SW 1271 (cell line): ENCODE measurements around the gene RAD51AP2.

Experiments used
- DNase-seq, 2 experiments: peaks; one replicate each; lab custom pipeline; 2025; lab: John Stamatoyannopoulos, UW

Gene RAD51AP2

DNA sequence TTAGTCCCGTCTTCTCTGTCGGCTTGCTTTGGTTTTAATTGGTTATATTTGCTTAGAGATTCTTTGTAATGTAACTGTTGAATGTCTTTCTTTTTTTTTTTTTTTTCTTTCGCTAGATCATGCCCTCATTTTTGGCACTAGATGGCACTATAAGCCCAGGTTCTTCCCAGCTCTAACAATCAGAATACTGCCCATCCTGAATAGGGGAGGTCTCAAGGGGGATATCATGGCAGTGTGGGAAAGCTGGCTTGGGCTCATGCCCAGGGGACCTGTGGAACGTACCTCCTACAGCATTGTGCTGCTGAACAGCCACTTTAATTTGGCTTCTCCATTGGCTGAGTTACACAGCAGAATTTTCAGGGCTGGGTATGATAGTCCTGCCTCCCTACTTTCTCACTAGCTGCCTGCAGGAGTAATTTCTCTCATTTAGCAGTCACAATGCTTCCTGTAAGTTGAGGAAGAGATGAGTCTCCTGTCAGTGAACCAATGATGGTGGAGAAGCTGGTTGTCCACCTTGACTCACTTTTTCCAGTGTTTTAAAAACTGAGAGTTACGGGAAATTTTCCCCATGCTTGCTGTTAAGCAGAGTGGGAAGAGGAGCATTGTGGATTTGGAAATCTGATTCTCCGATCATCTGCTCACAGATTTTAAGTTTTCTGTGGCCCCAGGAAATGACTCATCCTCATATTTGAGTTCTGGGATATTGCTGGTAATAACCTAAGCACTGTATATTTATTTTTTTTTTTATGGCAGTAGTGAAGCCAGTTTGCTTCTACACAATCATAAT lies 47.2 kb downstream of the RAD51AP2 start:
- DNase-seq = peak in 1 of 2 experiments; percentile 43

DNA sequence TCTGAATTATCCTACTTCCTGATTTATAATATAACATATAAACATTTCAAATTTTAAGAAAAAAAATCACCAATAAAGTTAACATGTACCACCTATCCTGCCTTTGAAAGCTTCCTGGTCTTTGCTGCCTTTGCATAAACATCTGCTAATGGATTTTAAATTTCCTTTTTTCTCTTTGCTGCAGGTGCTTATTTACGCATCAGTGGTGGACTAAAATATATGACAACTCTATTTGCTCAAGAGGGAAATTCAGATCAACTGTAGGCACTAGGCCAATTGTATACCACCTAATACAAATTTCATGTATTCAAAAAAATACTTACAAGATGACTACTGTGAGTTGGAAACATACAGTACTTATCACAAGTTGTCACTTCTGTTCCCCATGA lies 57.2 kb downstream of the RAD51AP2 start:
- no peak for DNase-seq
